OCI-LY7 (cell line): ENCODE data around the gene DIP2C. TPM values are rescaled to one million over a fixed set of nuclear protein-coding genes. Genes with fewer than 3 reads are reported as not detected.

Source experiments
- BruUV-seq: library from RNA; stranded (reverse); fragments of 400-500 nt; replicated peaks from 2 replicates; lab custom pipeline; 2021; lab: Mats Ljungman, UMichigan
- CTCF ChIA-PET: fragments of 300-600 bp; sonication (Branson Sonifier 250); formaldehyde crosslinking; loops from one replicate; lab custom pipeline; 2022; ENCODE audit warnings: antibody characterized with exemption; ENCODE audit not compliant: unreplicated experiment; lab: Charles Lee
- POLR2A ChIA-PET: fragments of 300-600 bp; sonication (Branson Sonifier 250); formaldehyde crosslinking; loops from one replicate; lab custom pipeline; 2022; ENCODE audit warnings: antibody characterized with exemption; lab: Charles Lee
- DNase-seq: peaks from one replicate; pipeline ENCODE4 v3.0.0-alpha.2; 2015; ENCODE audit warnings: low spot score
- H2AFZ ChIP-seq: fragments of 200-600 bp; sonication (generic), shearing (Covaris generic); 2 replicates; pipeline ENCODE4 v1.6.1; 2014; ENCODE audit warnings: mild to moderate bottlenecking, antibody characterized with exemption, low read length, moderate library complexity
- H3K27ac ChIP-seq: fragments of 200-600 bp; sonication (generic); 2 replicates; pipeline ENCODE4 v1.5.1; 2014; ENCODE audit warnings: mixed run types, low read depth, mild to moderate bottlenecking, moderate library complexity, low read length, inconsistent platforms; ENCODE audit not compliant: poor library complexity, severe bottlenecking
- H3K36me3 ChIP-seq: fragments of 200-600 bp; sonication (generic); 2 replicates; pipeline ENCODE4 v1.6.1; 2014; ENCODE audit warnings: mild to moderate bottlenecking, antibody characterized with exemption, low read length, moderate library complexity, mixed read lengths; ENCODE audit not compliant: insufficient read depth
- H3K4me1 ChIP-seq: fragments of 200-600 bp; sonication (generic); 2 replicates; pipeline ENCODE4 v1.5.1; 2014; ENCODE audit warnings: mild to moderate bottlenecking, low read length; ENCODE audit not compliant: insufficient read depth, poor library complexity, severe bottlenecking
- H3K4me2 ChIP-seq: fragments of 200-600 bp; sonication (generic); 2 replicates; pipeline ENCODE4 v1.6.1; 2014; ENCODE audit warnings: mild to moderate bottlenecking, low read length
- H3K4me3 ChIP-seq: fragments of 200-600 bp; sonication (generic); 2 replicates; pipeline ENCODE4 v1.5.1; 2014; ENCODE audit warnings: mild to moderate bottlenecking, low read depth, low read length; ENCODE audit not compliant: poor library complexity, severe bottlenecking
- H3K79me2 ChIP-seq: fragments of 200-600 bp; sonication (generic); 2 replicates; pipeline ENCODE4 v1.6.1; 2016; ENCODE audit warnings: low read depth, mild to moderate bottlenecking, low read length, moderate library complexity, mixed read lengths; ENCODE audit not compliant: insufficient read depth
- H3K9me2 ChIP-seq: fragments of 200-600 bp; sonication (generic); 2 replicates; pipeline ENCODE4 v1.6.1; 2016; ENCODE audit warnings: mild to moderate bottlenecking, low read length, mixed read lengths; ENCODE audit not compliant: insufficient read depth
- H3K9me3 ChIP-seq: fragments of 200-600 bp; sonication (generic); 2 replicates; pipeline ENCODE4 v1.6.1; 2014; ENCODE audit warnings: mild to moderate bottlenecking, mixed run types, low read length, mixed read lengths
- H4K20me1 ChIP-seq: fragments of 200-600 bp; sonication (generic); 2 replicates; pipeline ENCODE4 v1.6.1; 2014; ENCODE audit warnings: mild to moderate bottlenecking, antibody characterized with exemption, low read length, moderate library complexity, mixed read lengths; ENCODE audit not compliant: insufficient read depth
- EZH2phosphoT487 ChIP-seq: fragments of 200-600 bp; sonication (generic); IDR thresholded peaks from 2 replicates; pipeline ENCODE4 v1.6.1; 2018; ENCODE audit warnings: low read depth, borderline replicate concordance, mild to moderate bottlenecking, mixed run types, antibody characterized with exemption, low read length, moderate library complexity, mixed read lengths
- intact Hi-C: fragments of 100-400 bp; cut with micrococcal nuclease; formaldehyde crosslinking; loops from one replicate; pipeline ENCODE4 v1.10.0; 2022; ENCODE audit not compliant: unreplicated experiment
- total RNA-seq, 2 experiments: library from RNA; depleted of rRNA in 1 of 2; stranded (reverse); fragments of >200 nt in 1 of 2; shearing (Covaris generic) in 1 of 2; gene quantifications; 2 replicates each; pipeline ENCODE4 v1.2.3, GENCODE V29; 2014 to 2022
- TF ChIP-seq, protein P1 (sequence below): fragments of 200-600 bp; sonication (generic); conservative IDR thresholded peaks from 2 replicates; pipeline ENCODE4 v1.5.1; 2014; ENCODE audit warnings: mild to moderate bottlenecking, antibody characterized with exemption, low read length, moderate library complexity, mixed read lengths

Gene DIP2C
- total RNA-seq, 2 experiments from 2014 or later, result 10.9 to 29.5 TPM

DNA sequence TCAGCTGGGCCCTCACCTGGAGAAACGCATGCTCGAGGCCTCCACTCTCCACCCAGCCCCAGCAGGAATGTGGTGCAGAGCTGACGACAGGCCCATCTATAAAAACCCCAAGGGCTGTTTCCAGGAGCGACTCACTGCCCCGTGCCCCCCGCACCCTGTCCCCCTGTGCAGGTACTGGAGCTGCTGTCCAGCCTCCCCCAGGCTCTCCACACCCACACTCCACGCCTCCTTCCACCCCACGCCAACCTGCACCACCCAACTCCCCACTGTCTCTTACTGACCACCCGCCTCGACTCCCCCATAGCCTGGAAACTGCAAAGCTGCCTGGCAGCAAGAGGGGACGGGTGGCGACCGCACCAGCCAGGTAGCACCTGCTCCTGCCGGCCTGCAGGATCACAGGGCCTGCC lies 43.3 kb downstream of the DIP2C start:
- no peak for DNase-seq
- no peaks in the 10 kb centered on the region for H3K9me3 ChIP-seq
- no peaks in the 10 kb centered on the region for H4K20me1 ChIP-seq
- no peak overlapping the region for H3K27ac ChIP-seq
- H3K9me2 ChIP-seq, result no peaks in the 10 kb centered on the region
- no peaks in the 10 kb centered on the region for H3K36me3 ChIP-seq
- intact Hi-C loops, result no loop called here
- H3K4me3 ChIP-seq, result no peak overlapping the region
- ChIA-PET CTCF (no interaction called here), POLR2A (interaction anchor here (0.7 to 1.0 kb wide), 2 partner anchors 20 to 34 kb away, joined by 3 to 5 read pairs; no protein-coding TSS in a partner anchor)
- no peaks in the 10 kb centered on the region for H3K4me1 ChIP-seq
- no peak overlapping the region for H3K4me2 ChIP-seq
- H3K79me2 ChIP-seq, result no peaks in the 10 kb centered on the region
- no TSS peak for BruUV-seq
- no peak overlapping the region for H2AFZ ChIP-seq
- TF ChIP-seq EZH2phosphoT487, result no peak
- TF ChIP-seq, protein P1, sequence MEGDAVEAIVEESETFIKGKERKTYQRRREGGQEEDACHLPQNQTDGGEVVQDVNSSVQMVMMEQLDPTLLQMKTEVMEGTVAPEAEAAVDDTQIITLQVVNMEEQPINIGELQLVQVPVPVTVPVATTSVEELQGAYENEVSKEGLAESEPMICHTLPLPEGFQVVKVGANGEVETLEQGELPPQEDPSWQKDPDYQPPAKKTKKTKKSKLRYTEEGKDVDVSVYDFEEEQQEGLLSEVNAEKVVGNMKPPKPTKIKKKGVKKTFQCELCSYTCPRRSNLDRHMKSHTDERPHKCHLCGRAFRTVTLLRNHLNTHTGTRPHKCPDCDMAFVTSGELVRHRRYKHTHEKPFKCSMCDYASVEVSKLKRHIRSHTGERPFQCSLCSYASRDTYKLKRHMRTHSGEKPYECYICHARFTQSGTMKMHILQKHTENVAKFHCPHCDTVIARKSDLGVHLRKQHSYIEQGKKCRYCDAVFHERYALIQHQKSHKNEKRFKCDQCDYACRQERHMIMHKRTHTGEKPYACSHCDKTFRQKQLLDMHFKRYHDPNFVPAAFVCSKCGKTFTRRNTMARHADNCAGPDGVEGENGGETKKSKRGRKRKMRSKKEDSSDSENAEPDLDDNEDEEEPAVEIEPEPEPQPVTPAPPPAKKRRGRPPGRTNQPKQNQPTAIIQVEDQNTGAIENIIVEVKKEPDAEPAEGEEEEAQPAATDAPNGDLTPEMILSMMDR, result no peak

DNA sequence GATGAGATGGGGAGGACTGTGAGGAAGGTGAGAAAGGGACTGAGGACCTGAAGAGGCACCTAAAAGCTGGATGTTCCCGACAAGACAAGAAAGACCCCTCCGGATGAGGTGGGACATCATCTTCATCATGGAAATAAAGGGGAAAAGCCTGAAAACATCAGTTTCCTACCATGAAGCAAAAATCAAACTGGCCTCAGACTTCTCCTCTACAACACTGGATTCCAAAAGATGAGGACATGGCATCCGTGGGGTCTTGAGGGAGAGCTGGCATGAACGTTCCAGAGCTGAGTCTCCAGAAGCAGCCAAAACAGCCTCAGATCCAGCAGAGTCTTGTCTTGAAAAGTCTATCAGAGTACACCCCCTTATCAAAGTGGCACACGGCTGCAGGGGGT lies 44.5 kb downstream of the DIP2C start:
- Histone ChIP-seq H3K36me3 (no peaks in the 10 kb centered on the region), H3K27ac (no peak overlapping the region), H3K9me3 (no peaks in the 10 kb centered on the region), H2AFZ (no peak overlapping the region), H3K4me1 (no peaks in the 10 kb centered on the region), H4K20me1 (no peaks in the 10 kb centered on the region), H3K4me3 (no peak overlapping the region), H3K79me2 (no peaks in the 10 kb centered on the region), H3K9me2 (no peaks in the 10 kb centered on the region), H3K4me2 (no peak overlapping the region)
- BruUV-seq, result no TSS peak
- no peak for TF ChIP-seq EZH2phosphoT487
- TF ChIP-seq, protein P1, result no peak
- ChIA-PET CTCF (no interaction called here), POLR2A (no interaction called here)
- intact Hi-C loops, result no loop called here
- no peak for DNase-seq

DNA sequence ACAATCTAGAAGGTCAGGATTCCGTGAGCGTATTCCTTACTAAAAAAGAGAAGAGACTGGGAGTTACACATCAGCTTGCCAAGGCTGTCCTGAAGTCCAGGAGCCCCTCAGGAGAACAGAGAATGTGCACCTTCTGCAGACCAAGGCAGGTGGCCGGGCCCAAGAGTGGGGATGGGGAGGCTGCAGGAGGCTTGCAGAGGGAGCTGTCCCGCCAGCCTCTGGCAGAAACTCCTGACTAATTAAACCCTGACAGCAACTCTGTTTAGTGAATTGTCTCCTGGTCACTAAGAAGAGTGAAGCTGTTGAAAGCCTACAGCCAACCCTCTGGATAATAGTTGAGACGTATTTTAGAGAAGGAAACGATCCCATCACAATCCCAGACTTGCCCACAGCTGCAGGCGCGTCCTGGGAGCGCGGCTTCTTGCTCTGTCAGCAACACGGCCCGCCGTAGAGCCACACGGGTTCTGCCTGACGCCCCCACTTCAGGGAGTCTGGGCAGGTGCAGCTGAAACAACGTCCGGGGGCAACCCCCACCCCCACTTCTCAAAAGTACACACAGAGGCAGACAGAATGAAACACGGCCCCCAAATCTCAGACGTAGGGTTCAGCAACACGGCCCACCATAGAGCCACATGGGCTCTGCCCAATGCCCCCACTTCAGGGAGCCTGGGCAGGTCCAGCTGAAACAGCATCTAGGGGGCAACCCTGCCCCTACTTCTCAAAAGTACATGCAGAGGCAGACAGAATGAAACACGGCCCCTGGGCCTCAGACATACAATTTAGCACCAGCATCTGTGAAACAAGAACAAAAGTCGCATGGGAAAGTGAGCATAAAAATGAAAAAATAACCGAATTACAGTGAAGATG lies 45.2 kb downstream of the DIP2C start:
- no peaks in the 10 kb centered on the region for H3K9me2 ChIP-seq
- no peaks in the 10 kb centered on the region for H3K9me3 ChIP-seq
- ChIA-PET CTCF (no interaction called here), POLR2A (no interaction called here)
- no peak overlapping the region for H3K4me3 ChIP-seq
- no peaks in the 10 kb centered on the region for H4K20me1 ChIP-seq
- no peaks in the 10 kb centered on the region for H3K79me2 ChIP-seq
- no peak overlapping the region for H3K4me2 ChIP-seq
- no TSS peak for BruUV-seq
- no peaks in the 10 kb centered on the region for H3K36me3 ChIP-seq
- intact Hi-C loops, result no loop called here
- no peak for DNase-seq
- TF ChIP-seq, protein P1, result no peak
- TF ChIP-seq EZH2phosphoT487, result no peak
- H3K27ac ChIP-seq, result no peak overlapping the region
- no peaks in the 10 kb centered on the region for H3K4me1 ChIP-seq
- H2AFZ ChIP-seq, result no peak overlapping the region
